GM12875 (cell line): ENCODE measurements around the gene NCS1.

Experiments used
- H3K4me3 ChIP-seq: one replicate; pipeline ENCODE4 v1.5.1; 2011; ENCODE audit warnings: low read depth, low read length, control low read depth
- TF ChIP-seq, protein P1 (sequence below): IDR thresholded peaks from 2 replicates; pipeline ENCODE4 v1.5.1; 2011; ENCODE audit warnings: low read depth, mild to moderate bottlenecking, control low read depth, inconsistent platforms, low read length, moderate library complexity, borderline replicate concordance; ENCODE audit not compliant: insufficient read depth

The NCS1 gene

GRCh38 chr9:130259044-130259443 lies 86.8 kb downstream of the NCS1 start:
- TF ChIP-seq, protein P1, sequence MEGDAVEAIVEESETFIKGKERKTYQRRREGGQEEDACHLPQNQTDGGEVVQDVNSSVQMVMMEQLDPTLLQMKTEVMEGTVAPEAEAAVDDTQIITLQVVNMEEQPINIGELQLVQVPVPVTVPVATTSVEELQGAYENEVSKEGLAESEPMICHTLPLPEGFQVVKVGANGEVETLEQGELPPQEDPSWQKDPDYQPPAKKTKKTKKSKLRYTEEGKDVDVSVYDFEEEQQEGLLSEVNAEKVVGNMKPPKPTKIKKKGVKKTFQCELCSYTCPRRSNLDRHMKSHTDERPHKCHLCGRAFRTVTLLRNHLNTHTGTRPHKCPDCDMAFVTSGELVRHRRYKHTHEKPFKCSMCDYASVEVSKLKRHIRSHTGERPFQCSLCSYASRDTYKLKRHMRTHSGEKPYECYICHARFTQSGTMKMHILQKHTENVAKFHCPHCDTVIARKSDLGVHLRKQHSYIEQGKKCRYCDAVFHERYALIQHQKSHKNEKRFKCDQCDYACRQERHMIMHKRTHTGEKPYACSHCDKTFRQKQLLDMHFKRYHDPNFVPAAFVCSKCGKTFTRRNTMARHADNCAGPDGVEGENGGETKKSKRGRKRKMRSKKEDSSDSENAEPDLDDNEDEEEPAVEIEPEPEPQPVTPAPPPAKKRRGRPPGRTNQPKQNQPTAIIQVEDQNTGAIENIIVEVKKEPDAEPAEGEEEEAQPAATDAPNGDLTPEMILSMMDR = no peak
- H3K4me3 ChIP-seq = no peak overlapping the region

DNA sequence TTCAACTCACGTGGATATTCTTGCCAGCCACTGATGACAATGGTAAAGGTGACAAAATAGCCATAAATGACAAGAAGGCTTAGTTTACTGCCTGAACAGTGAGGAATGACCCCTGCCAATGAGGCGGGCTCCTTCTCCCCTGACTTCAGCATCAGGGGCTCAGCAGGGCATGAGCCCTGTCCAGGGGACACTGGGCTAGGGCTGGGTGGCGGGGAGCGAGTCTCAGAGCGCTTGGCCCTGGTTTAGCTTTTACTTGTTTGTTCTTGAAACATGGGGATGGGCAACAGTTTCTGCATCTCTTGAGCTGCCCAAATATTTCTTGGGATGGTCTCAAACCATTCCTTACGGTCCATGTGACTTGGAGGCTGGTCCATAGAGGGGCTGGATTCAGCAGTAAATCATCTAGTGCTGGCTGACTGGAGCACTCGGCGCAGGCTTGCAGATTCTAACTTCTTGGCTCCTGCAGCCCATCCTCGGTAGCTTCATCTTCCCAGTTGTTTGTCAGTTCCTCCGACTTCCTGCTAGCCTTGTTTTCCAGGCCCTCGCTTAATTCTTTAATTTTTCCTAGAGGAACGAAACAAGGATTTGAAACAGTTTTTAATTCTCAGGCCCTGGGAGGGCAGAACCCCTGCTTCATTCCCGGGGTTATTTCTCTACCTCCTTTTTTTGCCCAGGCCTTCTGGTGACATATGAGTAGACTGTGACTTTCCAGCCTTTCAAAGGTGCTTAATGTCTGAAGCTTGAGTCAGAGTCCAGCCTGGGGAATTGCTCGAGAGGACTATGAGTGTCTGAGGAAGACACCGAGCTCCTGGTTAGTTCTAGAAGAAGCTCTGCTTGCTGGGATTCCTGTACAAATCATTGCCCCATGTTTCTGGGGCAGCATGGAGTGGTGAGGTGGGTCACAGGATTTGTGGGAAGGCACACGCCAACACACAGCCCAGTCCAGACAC lies 88.9 kb downstream of the NCS1 start:
- TF ChIP-seq, protein P1 = no peak

GRCh38 chr9:130262061-130262745 lies 90.0 kb downstream of the NCS1 start:
- TF ChIP-seq, protein P1 = no peak
- H3K4me3 ChIP-seq = no peak overlapping the region

More for the DNA sequence above, 88.9 kb downstream of the NCS1 start:
- no peak overlapping the region for H3K4me3 ChIP-seq

DNA sequence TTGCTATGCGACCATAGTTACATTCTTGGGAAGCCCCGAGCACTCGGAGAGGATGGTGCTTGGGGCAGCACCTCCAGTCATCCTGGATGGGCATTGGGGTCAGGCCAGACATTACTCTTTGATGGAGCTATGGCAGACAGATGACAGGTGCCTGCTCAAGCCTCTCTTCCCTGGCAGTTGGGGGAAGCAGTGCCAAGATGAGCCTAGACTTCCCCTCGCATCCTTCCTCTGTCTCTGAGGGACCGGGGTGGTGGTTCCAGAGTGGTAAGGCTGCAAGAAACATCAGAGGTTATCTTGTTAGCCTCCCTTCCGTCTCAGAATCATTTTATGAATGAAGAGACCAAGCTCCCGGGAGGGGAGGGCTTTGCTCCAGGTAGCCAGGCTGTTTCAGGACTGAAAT lies 90.6 kb downstream of the NCS1 start:
- TF ChIP-seq, protein P1 = no peak
- no peak overlapping the region for H3K4me3 ChIP-seq

DNA sequence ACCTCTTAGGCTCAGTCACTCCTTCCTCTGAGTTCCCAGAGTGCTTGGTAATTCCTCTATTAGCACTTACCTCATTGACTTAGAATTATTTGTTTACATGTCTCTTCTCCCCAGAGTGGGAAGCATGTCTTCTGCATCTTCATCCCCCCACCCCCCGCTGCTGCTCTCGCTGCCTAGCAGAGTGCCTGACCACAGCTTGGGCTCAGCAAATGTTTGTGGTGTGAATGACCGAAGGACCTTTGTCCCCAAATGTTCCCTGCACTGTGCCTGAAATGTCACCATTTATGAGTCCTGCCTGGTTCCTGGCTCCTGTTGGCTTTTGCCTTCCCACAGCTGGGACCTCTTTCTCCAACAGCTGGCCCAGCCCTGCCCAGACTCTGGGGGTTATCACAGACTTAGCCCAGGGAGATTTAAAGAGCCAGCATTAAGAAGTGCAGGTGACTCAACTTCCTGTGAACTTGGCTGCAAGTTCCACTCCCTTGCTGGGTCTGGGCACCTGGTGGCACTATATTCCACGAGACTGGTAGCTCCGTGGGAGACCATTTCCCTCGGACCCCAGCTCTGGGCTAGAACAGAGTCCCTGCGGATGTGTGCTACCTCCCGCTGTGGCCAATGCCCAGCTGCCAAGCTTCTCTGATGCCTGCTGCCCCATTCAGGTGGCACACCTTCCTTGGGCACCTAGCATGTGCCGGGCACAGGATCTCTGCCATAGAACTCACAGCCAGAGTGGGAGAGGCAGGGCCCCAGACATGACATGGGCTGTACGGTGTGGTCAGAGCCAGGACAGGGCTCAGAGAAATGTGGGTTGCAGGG lies 91.6 kb downstream of the NCS1 start:
- H3K4me3 ChIP-seq = no peak overlapping the region
- TF ChIP-seq, protein P1 = no peak

- H3K4me3 ChIP-seq = no peak overlapping the region
- TF ChIP-seq, protein P1 = no peak
These were observed 92.5 kb downstream of the NCS1 start for GRCh38 chr9:130264414-130265350.
